Measurements from ENCODE around the gene SORCS2.

- TF ChIP-seq CTCF (conservative IDR thresholded peaks at IDR 0.05; ENCODE audit: low read length) (no peak), EZH2phosphoT487 (IDR thresholded peaks at IDR 0.05; ENCODE audit: borderline replicate concordance, low read depth, low read length) (no peak)
Observed at GRCh38 chr4:7391637-7392437, 199.5 kb downstream of the SORCS2 start.

All from OCI-LY7 (cell line).